Endodermal cell (in vitro differentiated cells): Measurements from ENCODE around the gene GON4L. TPM values are rescaled to one million over a fixed set of nuclear protein-coding genes. Genes with fewer than 3 reads are reported as not detected.

Experiments
- DNase-seq: peaks from one replicate; pipeline ENCODE4 v3.0.0-alpha.2; 2017
- H3K27ac ChIP-seq: 2 replicates; pipeline ENCODE4 v1.5.1; 2013; ENCODE audit warnings: mild to moderate bottlenecking, low read depth, low read length, moderate library complexity
- H3K27me3 ChIP-seq: 2 replicates; pipeline ENCODE4 v1.6.1; 2013; ENCODE audit warnings: mild to moderate bottlenecking, low read length, moderate library complexity; ENCODE audit not compliant: insufficient read depth, control insufficient read depth, poor library complexity, severe bottlenecking
- H3K36me3 ChIP-seq: 2 replicates; pipeline ENCODE4 v1.7.0; 2013; ENCODE audit warnings: mild to moderate bottlenecking, low read length, moderate library complexity; ENCODE audit not compliant: control insufficient read depth, insufficient read depth
- H3K4me1 ChIP-seq: one replicate; pipeline ENCODE4 v1.7.0; 2013; ENCODE audit warnings: low read length; ENCODE audit not compliant: control insufficient read depth, insufficient read depth
- H3K4me3 ChIP-seq: 2 replicates; pipeline ENCODE4 v1.5.1; 2013; ENCODE audit warnings: mild to moderate bottlenecking, low read length, moderate library complexity
- H3K9ac ChIP-seq: 2 replicates; pipeline ENCODE4 v1.6.1; 2013; ENCODE audit warnings: mild to moderate bottlenecking, low read length, moderate library complexity; ENCODE audit not compliant: poor library complexity, severe bottlenecking; ENCODE audit errors: extremely low read depth
- H3K9me3 ChIP-seq: 2 replicates; pipeline ENCODE4 v1.6.1; 2013; ENCODE audit warnings: mild to moderate bottlenecking, low read length, moderate library complexity; ENCODE audit not compliant: control insufficient read depth
- H3K27ac Mint-ChIP-seq: 2 replicates; pipeline ENCODE4 v1.8.0; 2020; ENCODE audit warnings: mixed read lengths
- H3K27me3 Mint-ChIP-seq: 2 replicates; pipeline ENCODE4 v1.8.0; 2021; ENCODE audit warnings: mild to moderate bottlenecking, mixed read lengths; ENCODE audit not compliant: insufficient read depth
- H3K36me3 Mint-ChIP-seq: 2 replicates; pipeline ENCODE4 v1.8.0; 2020; ENCODE audit warnings: low read depth, mixed read lengths
- H3K4me1 Mint-ChIP-seq: 2 replicates; pipeline ENCODE4 v1.8.0; 2020; ENCODE audit warnings: mixed read lengths
- H3K4me3 Mint-ChIP-seq: 2 replicates; pipeline ENCODE4 v1.8.0; 2020; ENCODE audit warnings: mild to moderate bottlenecking, moderate library complexity, mixed read lengths
- H3K9me3 Mint-ChIP-seq: 2 replicates; pipeline ENCODE4 v1.8.0; 2020; ENCODE audit warnings: mild to moderate bottlenecking, mixed read lengths
- CTCF ChIP-seq: fragments of 200-600 bp; sonication (generic); conservative IDR thresholded peaks from 2 replicates; pipeline ENCODE4 v1.5.0; 2021; ENCODE audit warnings: antibody characterized with exemption, mild to moderate bottlenecking
- WGBS, 2 experiments: methylation state at CpG; one replicate each; pipeline versions ENCODE4 v1.1.5 to v1.1.7; 2013; ENCODE audit warnings: missing lambda C conversion rate in 2 of 2, mixed read lengths in 1 of 2; ENCODE audit not compliant: insufficient coverage in 1 of 2, insufficient read length in 1 of 2; 5-methylcytosine and 5-hydroxymethylcytosine counted together
- total RNA-seq, 2 donors: library from RNA; stranded (reverse); fragmentation: NEBNext Ultra II Directional in 1 of 2; extraction: Animal tissue kit (Norgen Biotek cat#: 25700) in 1 of 2; gene quantifications; 2 replicates in 1 of 2; 3 replicates in 1 of 2; pipeline ENCODE4 v1.2.1, GENCODE V29; 2021

Gene GON4L
- total RNA-seq, 2 donors from 2014 or later = 62.7 to 64.6 TPM

DNA sequence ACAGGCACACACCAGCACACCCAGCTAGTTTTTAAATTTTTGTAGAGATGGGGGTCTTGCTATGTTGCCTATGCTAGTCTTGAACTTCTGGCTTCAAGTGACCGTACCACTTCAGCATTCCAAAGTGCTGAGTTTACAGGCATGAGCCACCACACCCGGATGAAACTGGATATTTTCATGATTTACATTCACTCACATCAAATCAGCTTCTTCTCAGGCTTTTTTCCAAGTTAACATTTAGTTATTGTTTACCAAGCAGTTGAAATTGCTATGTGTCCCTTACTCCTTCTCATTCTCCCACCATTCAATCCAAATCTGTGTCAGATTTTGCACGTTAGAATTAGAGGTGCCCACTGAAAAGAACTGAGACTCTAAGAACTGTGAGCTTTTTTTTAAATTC, 35.8 kb upstream of the GON4L start:
- Histone ChIP-seq H3K9ac (no peak overlapping the region), H3K4me1 (no peaks in the 10 kb centered on the region), H3K27ac (no peak overlapping the region), H3K9me3 (no peaks in the 10 kb centered on the region), H3K36me3 (peaks cover 8% of the 10 kb centered on the region), H3K4me3 (no peak overlapping the region), H3K27me3 (no peaks in the 10 kb centered on the region)
- H3K4me3 Mint-ChIP-seq = no peak overlapping the region
- no peaks in the 10 kb centered on the region for H3K9me3 Mint-ChIP-seq
- no peaks in the 10 kb centered on the region for H3K27me3 Mint-ChIP-seq
- H3K4me1 Mint-ChIP-seq = no peaks in the 10 kb centered on the region
- WGBS, 2 experiments = 73 to 75% methylated on average over 2 to 3 of the region's 3 CpGs
- no peak for TF ChIP-seq CTCF
- DNase-seq = no peak
- no peak overlapping the region for H3K27ac Mint-ChIP-seq
- H3K36me3 Mint-ChIP-seq = peaks cover 14% of the 10 kb centered on the region

DNA sequence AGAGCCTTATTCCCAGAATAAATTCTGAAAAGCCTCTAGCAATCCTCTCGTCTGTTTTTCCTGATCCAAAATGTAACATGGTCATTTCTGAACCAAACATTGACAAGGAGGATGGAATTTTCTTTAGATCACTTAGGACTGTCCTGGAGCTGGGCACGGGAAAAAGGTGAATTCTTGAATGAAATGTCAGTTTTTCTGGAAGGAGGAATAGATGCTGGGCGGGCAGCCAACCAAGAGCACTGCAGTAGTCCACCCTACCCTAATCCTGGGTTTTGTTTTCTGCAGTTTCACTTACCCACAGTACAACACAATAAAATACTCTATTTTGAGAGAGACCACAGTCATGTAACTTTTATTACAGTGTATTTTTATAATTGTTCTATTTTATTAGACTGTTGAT, 33.2 kb upstream of the GON4L start:
- Mint-ChIP-seq H3K4me1 (no peaks in the 10 kb centered on the region), H3K4me3 (no peak overlapping the region), H3K27me3 (no peaks in the 10 kb centered on the region), H3K9me3 (no peaks in the 10 kb centered on the region), H3K36me3 (no peaks in the 10 kb centered on the region), H3K27ac (no peak overlapping the region)
- Histone ChIP-seq H3K27me3 (no peaks in the 10 kb centered on the region), H3K4me1 (no peaks in the 10 kb centered on the region), H3K9ac (no peak overlapping the region), H3K9me3 (no peaks in the 10 kb centered on the region), H3K36me3 (no peaks in the 10 kb centered on the region), H3K4me3 (no peak overlapping the region), H3K27ac (no peak overlapping the region)
- DNase-seq = no peak
- no peak for TF ChIP-seq CTCF
- WGBS, 2 experiments = 54 to 83% methylated on average over 1 to 3 of the region's 3 CpGs

GRCh38 chr1:155889566-155889965, 32.6 kb upstream of the GON4L start:
- TF ChIP-seq CTCF = no peak
- Histone ChIP-seq H3K9ac (no peak overlapping the region), H3K27ac (no peak overlapping the region), H3K4me3 (no peak overlapping the region), H3K4me1 (no peaks in the 10 kb centered on the region), H3K27me3 (no peaks in the 10 kb centered on the region), H3K36me3 (no peaks in the 10 kb centered on the region), H3K9me3 (no peaks in the 10 kb centered on the region)
- no peaks in the 10 kb centered on the region for H3K4me1 Mint-ChIP-seq
- DNase-seq = no peak
- H3K27me3 Mint-ChIP-seq = no peaks in the 10 kb centered on the region
- WGBS, 2 experiments = 78 to 79% methylated on average over 2 of the region's 2 CpGs
- H3K9me3 Mint-ChIP-seq = no peaks in the 10 kb centered on the region
- no peak overlapping the region for H3K27ac Mint-ChIP-seq
- no peaks in the 10 kb centered on the region for H3K36me3 Mint-ChIP-seq
- H3K4me3 Mint-ChIP-seq = no peak overlapping the region
